Measurements from ENCODE around the gene RIC8B.
"Not testable (repeated sequence)": the region's sequence is repeated elsewhere in the genome, so short reads cannot be mapped to it uniquely, and the experiment has no call there.

RIC8B gene

DNA sequence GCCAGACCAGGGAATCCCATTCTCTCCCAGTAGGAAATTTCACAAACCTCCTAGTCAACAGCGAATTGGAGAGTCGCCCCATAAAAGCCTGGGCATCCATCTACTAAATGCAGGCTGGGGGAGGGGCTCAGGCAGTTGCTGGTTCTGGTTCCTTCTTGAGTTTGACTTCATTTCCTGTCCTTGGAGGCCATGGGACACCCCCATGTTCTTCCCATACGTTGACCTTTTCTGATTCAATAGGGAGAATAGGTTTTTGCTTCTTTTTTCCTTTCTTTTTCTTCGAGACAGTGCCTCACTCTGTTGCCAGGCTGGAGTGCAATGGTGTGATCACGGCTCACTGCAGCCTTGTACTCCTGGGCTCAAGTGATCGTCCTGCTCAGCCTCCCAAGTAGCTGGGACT, 137.1 kb downstream of the RIC8B start:
- no peaks in the 10 kb centered on the region for H3K36me3 ChIP-seq (ENCODE audit: control insufficient read depth, insufficient read depth, low read length)
- no peak overlapping the region for H3K27ac ChIP-seq (ENCODE audit: insufficient read depth, low read depth, low read length, poor library complexity, severe bottlenecking)
- H3K4me3 ChIP-seq (ENCODE audit: insufficient read depth, low read depth, low read length): no peak overlapping the region
- H3K9me3 ChIP-seq (ENCODE audit: control insufficient read depth, low read length): no peaks in the 10 kb centered on the region
- no peaks in the 10 kb centered on the region for H3K27me3 ChIP-seq (ENCODE audit: control insufficient read depth, insufficient read depth, low read length, poor library complexity, severe bottlenecking)
- WGBS, 2 experiments: 82% methylated on average over 6 of the region's 6 CpGs
- H3K4me1 ChIP-seq (ENCODE audit: control insufficient read depth, insufficient read depth, low read length): peaks cover 8% of the 10 kb centered on the region

DNA sequence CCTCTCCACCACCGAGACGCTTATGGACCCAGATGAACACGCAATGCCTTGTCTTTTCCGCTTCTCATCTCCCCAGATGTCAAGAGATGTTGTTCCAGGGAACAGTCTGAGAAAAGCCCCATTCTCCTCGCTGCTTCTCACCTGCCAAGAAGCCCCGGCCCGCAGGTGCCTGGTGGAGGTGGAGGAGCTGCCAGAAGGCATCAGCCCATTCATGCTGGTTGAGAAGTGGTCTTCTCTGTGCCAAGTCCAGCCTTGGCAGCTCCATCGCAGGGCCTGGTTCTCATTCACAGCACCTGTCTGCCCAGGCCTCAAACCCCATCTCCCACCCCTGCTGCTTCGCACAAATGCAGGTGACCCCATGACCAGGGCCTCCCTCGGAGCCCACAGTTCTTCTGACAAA, 139.0 kb downstream of the RIC8B start:
- Histone ChIP-seq H3K4me3 (ENCODE audit: insufficient read depth, low read depth, low read length) (no peak overlapping the region), H3K27ac (ENCODE audit: insufficient read depth, low read depth, low read length, poor library complexity, severe bottlenecking) (no peak overlapping the region), H3K4me1 (ENCODE audit: control insufficient read depth, insufficient read depth, low read length) (peaks cover 19% of the 10 kb centered on the region), H3K27me3 (ENCODE audit: control insufficient read depth, insufficient read depth, low read length, poor library complexity, severe bottlenecking) (no peaks in the 10 kb centered on the region), H3K36me3 (ENCODE audit: control insufficient read depth, insufficient read depth, low read length) (no peaks in the 10 kb centered on the region), H3K9me3 (ENCODE audit: control insufficient read depth, low read length) (no peaks in the 10 kb centered on the region)
- 95% methylated on average over 10 of the region's 10 CpGs for WGBS, 2 experiments

DNA sequence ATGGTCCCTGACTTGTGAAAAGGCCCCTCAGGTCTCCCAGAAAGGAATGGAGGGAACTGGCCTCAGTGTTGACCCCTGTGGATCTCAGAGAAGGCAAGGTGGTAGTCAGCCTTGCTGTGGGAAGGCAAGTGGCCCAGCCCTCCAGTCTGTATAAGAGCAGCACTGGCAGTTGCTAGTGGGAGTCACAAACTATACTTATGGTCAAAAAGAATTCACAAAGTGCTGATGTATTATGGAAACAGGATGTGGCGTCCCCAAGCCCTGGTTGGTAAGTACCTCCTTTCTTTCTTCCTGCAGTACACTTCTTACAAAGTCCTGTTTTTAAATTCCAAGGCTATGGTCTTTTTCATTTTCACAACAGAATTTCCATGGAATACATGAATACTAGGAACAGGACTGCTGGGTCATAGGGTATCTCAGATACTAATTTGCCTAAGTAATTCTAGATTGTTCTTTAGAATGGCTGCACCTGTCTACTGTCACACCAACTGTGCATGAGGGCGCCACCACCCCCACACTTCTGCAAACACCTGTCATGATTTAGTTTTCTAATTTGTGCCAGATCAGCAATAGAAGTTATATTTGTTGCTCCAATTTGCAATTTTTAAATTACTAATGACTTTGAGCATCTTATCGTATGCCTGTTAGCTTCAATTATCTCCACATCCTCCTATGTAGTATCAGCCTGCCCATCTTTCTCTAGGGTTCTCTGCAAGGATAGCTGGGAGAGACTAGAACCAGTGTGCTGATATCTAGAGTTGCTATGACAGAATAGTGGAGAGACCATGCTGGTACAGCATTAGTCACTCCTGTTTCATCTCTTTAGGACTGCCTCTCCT, 140.5 kb downstream of the RIC8B start:
- Histone ChIP-seq H3K27me3 (ENCODE audit: control insufficient read depth, insufficient read depth, low read length, poor library complexity, severe bottlenecking) (no peaks in the 10 kb centered on the region), H3K4me1 (ENCODE audit: control insufficient read depth, insufficient read depth, low read length) (peaks cover 29% of the 10 kb centered on the region), H3K36me3 (ENCODE audit: control insufficient read depth, insufficient read depth, low read length) (no peaks in the 10 kb centered on the region), H3K4me3 (ENCODE audit: insufficient read depth, low read depth, low read length) (no peak overlapping the region), H3K27ac (ENCODE audit: insufficient read depth, low read depth, low read length, poor library complexity, severe bottlenecking) (no peak overlapping the region), H3K9me3 (ENCODE audit: control insufficient read depth, low read length) (no peaks in the 10 kb centered on the region)
- 96 to 98% methylated on average over 3 of the region's 3 CpGs for WGBS, 2 experiments

DNA sequence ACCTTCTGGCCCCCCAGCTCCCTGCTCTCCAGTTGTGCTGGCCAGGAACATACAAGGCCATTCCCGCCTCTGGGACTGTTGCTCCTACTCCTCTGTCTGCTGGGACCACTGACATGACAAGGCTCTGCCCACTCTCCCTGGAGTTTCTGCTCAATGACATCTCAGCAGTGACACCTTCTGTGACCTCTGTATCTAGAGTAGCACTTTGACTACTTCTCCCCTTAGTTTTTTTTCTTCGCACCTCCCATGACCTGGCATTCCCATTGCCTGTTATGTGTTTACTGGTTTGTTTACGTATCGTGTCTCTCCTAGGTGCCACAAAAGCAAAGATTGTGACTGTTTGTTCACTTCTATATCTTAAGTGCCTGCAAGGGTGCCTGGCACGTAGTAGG, 141.1 kb downstream of the RIC8B start:
- Histone ChIP-seq H3K27me3 (ENCODE audit: control insufficient read depth, insufficient read depth, low read length, poor library complexity, severe bottlenecking) (no peaks in the 10 kb centered on the region), H3K36me3 (ENCODE audit: control insufficient read depth, insufficient read depth, low read length) (no peaks in the 10 kb centered on the region), H3K27ac (ENCODE audit: insufficient read depth, low read depth, low read length, poor library complexity, severe bottlenecking) (no peak overlapping the region), H3K4me3 (ENCODE audit: insufficient read depth, low read depth, low read length) (no peak overlapping the region), H3K4me1 (ENCODE audit: control insufficient read depth, insufficient read depth, low read length) (peaks cover 29% of the 10 kb centered on the region), H3K9me3 (ENCODE audit: control insufficient read depth, low read length) (no peaks in the 10 kb centered on the region)
- 86% methylated on average over 5 of the region's 5 CpGs for WGBS, 2 experiments

DNA sequence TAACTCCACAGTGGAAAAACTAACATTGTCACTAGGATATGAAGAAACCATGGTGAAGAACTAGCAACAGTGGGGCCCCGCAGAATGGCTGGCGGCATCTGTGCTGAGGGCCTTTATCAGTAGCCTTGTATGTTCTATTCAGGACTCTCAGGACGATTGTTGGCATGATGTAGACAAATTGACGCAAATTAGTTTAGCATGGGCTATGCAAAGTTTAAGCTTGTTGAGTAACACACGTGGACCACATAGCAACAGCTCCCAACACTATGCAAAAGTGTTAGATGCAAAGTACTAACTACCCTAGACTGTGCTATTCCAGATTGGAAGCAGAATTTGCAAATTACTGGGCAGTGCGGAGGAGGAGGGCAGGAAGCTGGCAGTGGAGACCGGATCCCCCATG, 143.0 kb downstream of the RIC8B start:
- H3K4me1 ChIP-seq (ENCODE audit: control insufficient read depth, insufficient read depth, low read length): peaks cover 29% of the 10 kb centered on the region
- H3K36me3 ChIP-seq (ENCODE audit: control insufficient read depth, insufficient read depth, low read length): no peaks in the 10 kb centered on the region
- peak overlapping the region; percentile 14 for H3K4me3 ChIP-seq (ENCODE audit: insufficient read depth, low read depth, low read length)
- no peaks in the 10 kb centered on the region for H3K9me3 ChIP-seq (ENCODE audit: control insufficient read depth, low read length)
- H3K27me3 ChIP-seq (ENCODE audit: control insufficient read depth, insufficient read depth, low read length, poor library complexity, severe bottlenecking): no peaks in the 10 kb centered on the region
- H3K27ac ChIP-seq (ENCODE audit: insufficient read depth, low read depth, low read length, poor library complexity, severe bottlenecking): peak overlapping the region; percentile 68
- WGBS, 2 experiments: 50 to 54% methylated on average over 7 of the region's 7 CpGs

DNA sequence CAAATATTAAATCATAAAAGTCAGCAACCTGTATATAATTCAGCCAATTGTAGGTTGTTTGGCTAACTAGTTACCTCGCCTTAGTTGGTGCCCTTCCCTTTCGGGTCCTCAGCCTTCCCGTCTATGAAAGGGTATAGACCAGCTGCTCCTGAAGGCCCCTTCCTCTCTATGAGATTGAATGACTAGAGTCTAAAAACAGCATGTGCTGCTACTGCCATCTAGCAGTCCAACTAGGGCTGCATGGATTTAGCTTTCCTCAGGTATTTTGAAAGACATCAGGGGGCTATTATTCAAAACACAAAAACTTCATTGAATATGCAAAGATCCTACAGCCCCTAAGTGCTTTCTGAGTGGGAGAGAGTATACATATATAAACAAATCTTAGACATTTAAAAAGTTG, 144.3 kb downstream of the RIC8B start:
- 0 to 4% methylated on average over 3 of the region's 3 CpGs for WGBS, 2 experiments
- Histone ChIP-seq H3K4me3 (ENCODE audit: insufficient read depth, low read depth, low read length) (no peak overlapping the region), H3K4me1 (ENCODE audit: control insufficient read depth, insufficient read depth, low read length) (peaks cover 21% of the 10 kb centered on the region)

DNA sequence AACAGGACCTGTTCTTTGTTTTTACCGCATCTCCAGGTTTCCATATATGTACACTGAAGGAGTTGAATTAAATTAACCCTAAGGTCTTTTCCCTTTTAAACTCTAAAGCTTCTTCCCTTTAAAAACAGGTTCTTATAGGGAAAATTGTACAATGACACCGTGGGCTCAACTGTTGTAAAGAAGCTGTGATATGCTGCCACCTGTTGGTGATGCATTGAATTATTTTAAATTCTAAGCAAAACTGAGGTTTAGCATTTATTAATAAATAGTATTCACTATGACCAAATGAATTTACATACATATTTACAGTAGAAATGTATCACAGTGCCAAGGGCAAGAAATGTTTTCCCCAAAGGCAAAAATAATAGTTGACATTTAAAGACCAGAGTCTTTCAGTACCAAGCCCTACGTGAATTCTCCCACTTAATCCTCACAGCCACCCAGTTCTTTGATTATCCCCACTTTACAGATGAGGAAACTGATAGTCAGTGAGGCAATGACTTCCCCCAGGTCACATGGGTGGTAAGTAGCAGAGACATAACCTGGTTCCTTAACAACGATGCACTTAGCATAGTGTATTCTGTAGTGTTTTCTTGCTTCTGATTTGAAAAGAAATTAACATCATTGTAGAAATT, 145.5 kb downstream of the RIC8B start:
- 39 to 62% methylated on average over 3 of the region's 4 CpGs for WGBS, 2 experiments
- Histone ChIP-seq H3K36me3 (ENCODE audit: control insufficient read depth, insufficient read depth, low read length) (no peaks in the 10 kb centered on the region), H3K4me1 (ENCODE audit: control insufficient read depth, insufficient read depth, low read length) (peaks cover 21% of the 10 kb centered on the region), H3K27ac (ENCODE audit: insufficient read depth, low read depth, low read length, poor library complexity, severe bottlenecking) (no peak overlapping the region), H3K4me3 (ENCODE audit: insufficient read depth, low read depth, low read length) (no peak overlapping the region), H3K27me3 (ENCODE audit: control insufficient read depth, insufficient read depth, low read length, poor library complexity, severe bottlenecking) (no peaks in the 10 kb centered on the region), H3K9me3 (ENCODE audit: control insufficient read depth, low read length) (no peaks in the 10 kb centered on the region)

More for the DNA sequence above, 144.3 kb downstream of the RIC8B start:
- H3K27ac ChIP-seq (ENCODE audit: insufficient read depth, low read depth, low read length, poor library complexity, severe bottlenecking): peak overlapping the region; percentile 41
- H3K9me3 ChIP-seq (ENCODE audit: control insufficient read depth, low read length): no peaks in the 10 kb centered on the region
- no peaks in the 10 kb centered on the region for H3K27me3 ChIP-seq (ENCODE audit: control insufficient read depth, insufficient read depth, low read length, poor library complexity, severe bottlenecking)
- no peaks in the 10 kb centered on the region for H3K36me3 ChIP-seq (ENCODE audit: control insufficient read depth, insufficient read depth, low read length)

DNA sequence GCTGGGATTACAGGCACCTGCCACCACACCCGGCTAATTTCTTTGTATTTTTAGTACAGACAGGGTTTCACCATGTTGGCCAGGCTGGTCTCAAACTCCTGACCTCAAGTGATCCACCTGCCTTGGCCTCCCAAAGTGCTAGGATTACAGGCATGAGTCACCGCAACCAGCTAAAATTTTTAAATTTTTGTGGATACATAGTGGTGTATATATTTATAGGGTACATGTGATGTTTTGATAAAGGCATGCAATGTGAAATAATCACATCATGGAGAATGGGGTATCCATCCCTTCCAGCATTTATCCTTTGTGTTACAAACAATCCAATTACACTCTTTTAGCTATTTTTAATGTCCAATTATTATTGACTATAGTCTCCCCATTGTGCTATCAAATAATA, 147.5 kb downstream of the RIC8B start:
- 80 to 93% methylated on average over 2 of the region's 2 CpGs for WGBS, 2 experiments
- not testable (repeated sequence) for H3K27ac ChIP-seq (ENCODE audit: insufficient read depth, low read depth, low read length, poor library complexity, severe bottlenecking)

DNA sequence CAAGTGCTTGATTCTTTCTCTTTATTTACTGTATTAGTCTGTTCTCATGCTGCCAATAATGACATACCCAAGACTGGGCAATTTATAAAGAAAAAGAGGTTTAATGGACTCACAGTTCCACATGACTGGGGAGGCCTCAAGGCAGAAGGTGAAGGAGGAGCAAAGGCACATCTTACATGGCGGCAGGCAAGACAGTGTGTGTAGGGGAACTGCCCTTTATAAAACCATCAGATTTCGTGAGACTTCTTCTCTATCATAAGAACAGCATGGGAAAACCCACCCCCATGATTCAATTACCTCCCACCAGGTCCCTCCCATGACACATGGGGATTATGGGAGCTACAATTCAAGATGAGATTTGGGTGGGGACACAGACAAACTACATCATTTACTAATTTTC, 149.1 kb downstream of the RIC8B start:
- WGBS, 2 experiments: 82 to 95% methylated on average over 2 of the region's 2 CpGs
- H3K9me3 ChIP-seq (ENCODE audit: control insufficient read depth, low read length); H3K27me3 ChIP-seq (ENCODE audit: control insufficient read depth, insufficient read depth, low read length, poor library complexity, severe bottlenecking); H3K4me1 ChIP-seq (ENCODE audit: control insufficient read depth, insufficient read depth, low read length); H3K36me3 ChIP-seq (ENCODE audit: control insufficient read depth, insufficient read depth, low read length); H3K4me3 ChIP-seq (ENCODE audit: insufficient read depth, low read depth, low read length); H3K27ac ChIP-seq (ENCODE audit: insufficient read depth, low read depth, low read length, poor library complexity, severe bottlenecking): not testable (repeated sequence)

More for the DNA sequence above, 147.5 kb downstream of the RIC8B start:
- not testable (repeated sequence) for H3K4me3 ChIP-seq (ENCODE audit: insufficient read depth, low read depth, low read length); H3K27me3 ChIP-seq (ENCODE audit: control insufficient read depth, insufficient read depth, low read length, poor library complexity, severe bottlenecking); H3K9me3 ChIP-seq (ENCODE audit: control insufficient read depth, low read length); H3K36me3 ChIP-seq (ENCODE audit: control insufficient read depth, insufficient read depth, low read length)
- H3K4me1 ChIP-seq (ENCODE audit: control insufficient read depth, insufficient read depth, low read length): peaks cover 20% of the 10 kb centered on the region

DNA sequence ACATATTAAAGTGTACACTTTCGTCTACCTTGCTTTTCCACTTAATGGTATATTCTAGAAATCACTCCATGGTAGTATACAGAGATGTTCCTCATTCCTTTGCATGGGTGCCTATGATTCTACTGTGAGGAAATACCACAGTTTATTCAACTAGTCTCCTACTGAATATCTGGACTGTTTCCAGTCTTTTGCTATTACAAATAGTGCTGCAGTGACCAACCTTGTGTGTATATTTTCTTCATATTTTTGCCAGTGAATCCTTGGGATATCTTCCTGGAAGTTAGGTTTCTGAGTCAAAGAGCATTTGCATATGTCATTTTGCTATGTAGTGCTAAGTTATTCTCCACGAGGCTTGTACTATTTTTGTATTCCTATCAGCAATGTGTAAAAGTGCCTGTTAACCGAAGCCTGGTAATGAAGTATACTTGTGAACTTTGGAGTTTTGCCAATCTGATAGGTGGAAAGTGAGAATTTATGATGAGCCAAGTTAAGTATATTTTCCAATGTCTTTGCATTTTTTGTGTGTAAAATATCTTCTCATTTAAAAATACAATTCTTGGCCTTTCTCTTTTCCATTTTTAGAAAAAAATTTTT, 149.9 kb downstream of the RIC8B start:
- Histone ChIP-seq H3K36me3 (ENCODE audit: control insufficient read depth, insufficient read depth, low read length) (no peaks in the 10 kb centered on the region), H3K4me1 (ENCODE audit: control insufficient read depth, insufficient read depth, low read length) (peaks cover 4% of the 10 kb centered on the region), H3K27me3 (ENCODE audit: control insufficient read depth, insufficient read depth, low read length, poor library complexity, severe bottlenecking) (no peaks in the 10 kb centered on the region), H3K27ac (ENCODE audit: insufficient read depth, low read depth, low read length, poor library complexity, severe bottlenecking) (no peak overlapping the region), H3K4me3 (ENCODE audit: insufficient read depth, low read depth, low read length) (no peak overlapping the region), H3K9me3 (ENCODE audit: control insufficient read depth, low read length) (no peaks in the 10 kb centered on the region)
- WGBS, 2 experiments: 95 to 97% methylated on average over 3 of the region's 3 CpGs

Data from ectodermal cell (in vitro differentiated cells).